K562 (cell line): ENCODE measurements around the gene ZC3H10. TPM values are rescaled to one million over a fixed set of nuclear protein-coding genes. Genes with fewer than 3 reads are reported as not detected.
A peak's percentile ranks its signal among the peaks of the same experiment; 100 is the strongest.

Source experiments
- ARHGAP35 ChIP-seq: fragments of 450-650 bp; IDR thresholded peaks from 2 replicates; pipeline ENCODE4 v1.6.1; 2018; ENCODE audit not compliant: partially characterized antibody
- BACH1 ChIP-seq: fragments of 200-800 bp; sonication (Bioruptor generic); IDR thresholded peaks from 2 replicates; pipeline ENCODE4 v1.6.1; 2016; ENCODE audit warnings: missing genetic modification characterization, missing compliant biosample characterization
- CGGBP1 ChIP-seq: fragments of 250-450 bp; sonication (Bioruptor Pico); IDR thresholded peaks from 2 replicates; pipeline ENCODE4 v1.9.0; 2021; ENCODE audit warnings: mild to moderate bottlenecking
- GTF2B ChIP-seq: IDR thresholded peaks from 2 replicates; pipeline ENCODE4 v1.6.1; 2011; ENCODE audit not compliant: insufficient read length; ENCODE audit errors: extremely low read depth
- HBP1 ChIP-seq: fragments of 450-650 bp; formaldehyde crosslinking; IDR thresholded peaks from 2 replicates; pipeline ENCODE4 v1.4.0; 2022; ENCODE audit warnings: missing genetic modification characterization
- HLTF ChIP-seq: fragments of 450-650 bp; IDR thresholded peaks from 2 replicates; pipeline ENCODE4 v1.6.1; 2016
- MAFK ChIP-seq: IDR thresholded peaks from 2 replicates; pipeline ENCODE4 v1.6.1; 2011; ENCODE audit warnings: low read length, improper control_type of control experiment
- MCM2 ChIP-seq: fragments of 450-650 bp; IDR thresholded peaks from 2 replicates; pipeline ENCODE4 v1.6.1; 2017; ENCODE audit warnings: low read depth, mild to moderate bottlenecking
- MED1 ChIP-seq: sonication (generic); formaldehyde crosslinking; IDR thresholded peaks from 2 replicates; pipeline ENCODE4 v1.8.1; 2023; ENCODE audit warnings: missing genetic modification reagents, borderline replicate concordance
- PPARD ChIP-seq: fragments of 250-450 bp; sonication (Bioruptor Pico); IDR thresholded peaks from 2 replicates; pipeline ENCODE4 v1.8.0; 2022; ENCODE audit warnings: inconsistent platforms, mild to moderate bottlenecking, moderate library complexity
- TAF7 ChIP-seq: fragments of 450-650 bp; IDR thresholded peaks from 2 replicates; pipeline ENCODE4 v1.6.1; 2016; ENCODE audit warnings: missing genetic modification characterization, missing compliant biosample characterization
- ZNF253 ChIP-seq: fragments of 250-450 bp; sonication (Bioruptor Pico); conservative IDR thresholded peaks from 2 replicates; pipeline ENCODE4 v1.6.1; 2021; ENCODE audit warnings: mild to moderate bottlenecking
- ZNF263 ChIP-seq: sonication (generic); formaldehyde crosslinking; IDR thresholded peaks from 2 replicates; pipeline ENCODE4 v1.8.0; 2022; ENCODE audit warnings: mild to moderate bottlenecking, missing genetic modification reagents, borderline replicate concordance
- ZNF384 ChIP-seq: IDR thresholded peaks from 2 replicates; pipeline ENCODE4 v1.6.1; 2012; ENCODE audit warnings: low read depth, low read length, improper control_type of control experiment
- ZNF444 ChIP-seq: fragments of 250-450 bp; sonication (Bioruptor Pico); IDR thresholded peaks from 2 replicates; pipeline ENCODE4 v1.4.0; 2020; ENCODE audit warnings: mild to moderate bottlenecking, moderate library complexity
- ZNF449 ChIP-seq: fragments of 250-450 bp; sonication (Bioruptor Pico); IDR thresholded peaks from 2 replicates; pipeline ENCODE4 v1.8.0; 2022; ENCODE audit warnings: moderate library complexity, mild to moderate bottlenecking, inconsistent platforms
- ZNF707 ChIP-seq: fragments of 250-450 bp; sonication (Bioruptor Pico); conservative IDR thresholded peaks from 2 replicates; pipeline ENCODE4 v1.8.0; 2022; ENCODE audit warnings: inconsistent platforms, mild to moderate bottlenecking, moderate library complexity
- polyA plus RNA-seq, 8 experiments: library from polyadenylated mRNA; depleted of rRNA in 4 of 8; stranded (reverse) in 5 of 8; unstranded in 3 of 8; fragments of >200 nt; fragmentation: Nextera tagmentation in 2 of 8; fragmentation: Illumina TruSeq in 1 of 8; extraction: Ambion mirVana in 2 of 8; extraction: Trizol in 1 of 8; gene quantifications; 2 replicates each; pipeline versions ENCODE4 v1.2.1 to v1.2.3, GENCODE V29; 2011 to 2014; ENCODE audit warnings: inconsistent platforms in 1 of 8, missing spikeins in 1 of 8
- total RNA-seq, 7 experiments: library from RNA; depleted of rRNA in 6 of 7; stranded (reverse); fragments of >200 nt in 6 of 7; fragmentation: Illumina TruSeq in 2 of 7; extraction: Trizol in 2 of 7; gene quantifications; 2 replicates each; pipeline versions ENCODE4 v1.2.1 to v1.2.3, GENCODE V29; 2011 to 2021; ENCODE audit warnings: low replicate concordance in 1 of 7
- TF ChIP-seq, protein P1 (sequence below): sonication (generic); formaldehyde crosslinking; IDR thresholded peaks from 2 replicates; pipeline ENCODE4 v1.8.1; 2022; ENCODE audit warnings: missing genetic modification reagents
- TF ChIP-seq, protein P2 (sequence below): fragments of 200-800 bp; sonication (Bioruptor generic); IDR thresholded peaks from 2 replicates; pipeline ENCODE4 v1.6.1; 2017; ENCODE audit warnings: missing genetic modification characterization, missing compliant biosample characterization
- TF ChIP-seq, protein P3 (sequence below): fragments of 250-450 bp; sonication (Bioruptor Pico); IDR thresholded peaks from 2 replicates; pipeline ENCODE4 v1.5.0; 2021

The ZC3H10 gene
- total and polyA plus RNA-seq, 9 of the 15 experiments (the other 6 are each of a cell fraction or from before 2014, with no cell fraction given) = 0.31 to 4.1 (median 1.6) TPM

DNA sequence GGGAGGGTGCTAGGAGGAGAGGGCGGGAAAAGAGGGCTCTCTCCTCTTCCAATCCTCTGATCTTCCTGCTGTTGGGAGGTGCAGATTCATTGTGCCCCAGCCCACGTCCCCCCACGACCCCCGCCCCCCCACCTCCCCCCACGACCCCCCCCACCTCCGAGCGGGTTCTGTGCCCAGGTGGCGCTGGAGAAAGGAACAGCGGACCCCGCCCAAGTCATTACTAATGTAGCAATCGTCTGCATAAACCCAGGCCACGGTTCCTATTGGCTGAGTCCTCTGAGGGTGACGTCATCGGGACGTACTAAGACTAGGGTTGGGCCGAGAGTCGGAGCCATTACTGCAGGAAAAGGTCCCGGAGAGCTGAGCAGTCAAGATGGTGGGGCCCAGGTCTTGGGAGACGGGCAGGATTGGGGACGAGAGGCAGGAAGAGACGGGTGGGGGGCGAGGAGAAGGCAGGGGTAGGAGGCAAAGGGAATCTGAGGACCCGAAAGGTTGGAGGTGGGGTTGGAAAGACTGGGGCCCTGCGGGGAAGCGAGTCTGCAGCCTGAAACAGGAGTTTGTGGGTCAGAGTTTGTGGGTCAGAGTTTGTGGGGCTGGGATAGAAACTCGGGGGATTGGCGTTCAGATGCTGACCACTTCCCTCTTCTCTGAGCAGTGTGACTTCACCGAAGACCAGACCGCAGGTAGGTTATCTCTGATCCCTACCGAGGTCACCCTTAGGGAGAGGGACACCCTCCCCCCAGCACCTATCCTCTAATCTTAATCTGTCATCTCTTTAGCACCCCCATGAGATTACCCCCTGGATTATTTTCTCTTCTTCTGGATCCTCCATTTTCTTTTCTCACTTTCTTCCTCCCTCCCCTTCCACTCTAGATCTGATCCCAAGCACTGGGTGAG is 40.2 kb downstream of the ZC3H10 start, which contains the start of gene MYL6 (continued):
- peak; percentile 71 for TF ChIP-seq GTF2B
- no peak for TF ChIP-seq MCM2
- TF ChIP-seq ZNF444 (CRISPR knock-in tag) = no peak
- no peak for TF ChIP-seq MAFK
- no peak for TF ChIP-seq ZNF384
- TF ChIP-seq, protein P1, sequence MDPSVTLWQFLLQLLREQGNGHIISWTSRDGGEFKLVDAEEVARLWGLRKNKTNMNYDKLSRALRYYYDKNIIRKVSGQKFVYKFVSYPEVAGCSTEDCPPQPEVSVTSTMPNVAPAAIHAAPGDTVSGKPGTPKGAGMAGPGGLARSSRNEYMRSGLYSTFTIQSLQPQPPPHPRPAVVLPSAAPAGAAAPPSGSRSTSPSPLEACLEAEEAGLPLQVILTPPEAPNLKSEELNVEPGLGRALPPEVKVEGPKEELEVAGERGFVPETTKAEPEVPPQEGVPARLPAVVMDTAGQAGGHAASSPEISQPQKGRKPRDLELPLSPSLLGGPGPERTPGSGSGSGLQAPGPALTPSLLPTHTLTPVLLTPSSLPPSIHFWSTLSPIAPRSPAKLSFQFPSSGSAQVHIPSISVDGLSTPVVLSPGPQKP = no peak
- TF ChIP-seq ZNF263 (CRISPR knock-in tag) = no peak; the same call in 1 of the 2 replicates
- peak; percentile 97 for TF ChIP-seq TAF7
- TF ChIP-seq, protein P2, sequence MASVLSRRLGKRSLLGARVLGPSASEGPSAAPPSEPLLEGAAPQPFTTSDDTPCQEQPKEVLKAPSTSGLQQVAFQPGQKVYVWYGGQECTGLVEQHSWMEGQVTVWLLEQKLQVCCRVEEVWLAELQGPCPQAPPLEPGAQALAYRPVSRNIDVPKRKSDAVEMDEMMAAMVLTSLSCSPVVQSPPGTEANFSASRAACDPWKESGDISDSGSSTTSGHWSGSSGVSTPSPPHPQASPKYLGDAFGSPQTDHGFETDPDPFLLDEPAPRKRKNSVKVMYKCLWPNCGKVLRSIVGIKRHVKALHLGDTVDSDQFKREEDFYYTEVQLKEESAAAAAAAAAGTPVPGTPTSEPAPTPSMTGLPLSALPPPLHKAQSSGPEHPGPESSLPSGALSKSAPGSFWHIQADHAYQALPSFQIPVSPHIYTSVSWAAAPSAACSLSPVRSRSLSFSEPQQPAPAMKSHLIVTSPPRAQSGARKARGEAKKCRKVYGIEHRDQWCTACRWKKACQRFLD (CRISPR knock-in tag) = peak; percentile 79
- TF ChIP-seq ZNF253 (CRISPR knock-in tag) = peak; percentile 19; the same call in 1 of the 2 replicates
- TF ChIP-seq MED1 (CRISPR knock-in tag) = no peak
- TF ChIP-seq, protein P3, sequence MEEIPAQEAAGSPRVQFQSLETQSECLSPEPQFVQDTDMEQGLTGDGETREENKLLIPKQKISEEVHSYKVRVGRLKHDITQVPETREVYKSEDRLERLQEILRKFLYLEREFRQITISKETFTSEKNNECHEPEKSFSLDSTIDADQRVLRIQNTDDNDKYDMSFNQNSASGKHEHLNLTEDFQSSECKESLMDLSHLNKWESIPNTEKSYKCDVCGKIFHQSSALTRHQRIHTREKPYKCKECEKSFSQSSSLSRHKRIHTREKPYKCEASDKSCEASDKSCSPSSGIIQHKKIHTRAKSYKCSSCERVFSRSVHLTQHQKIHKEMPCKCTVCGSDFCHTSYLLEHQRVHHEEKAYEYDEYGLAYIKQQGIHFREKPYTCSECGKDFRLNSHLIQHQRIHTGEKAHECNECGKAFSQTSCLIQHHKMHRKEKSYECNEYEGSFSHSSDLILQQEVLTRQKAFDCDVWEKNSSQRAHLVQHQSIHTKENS = peak; percentile 86
- TF ChIP-seq BACH1 (tag) = no peak
- peak; percentile 63 for TF ChIP-seq ZNF707 (CRISPR knock-in tag)
- peak; percentile 60; the same call in 1 of the 2 replicates for TF ChIP-seq CGGBP1 (CRISPR knock-in tag)
- peak; percentile 98 for TF ChIP-seq HBP1 (CRISPR knock-in tag)
- TF ChIP-seq ZNF449 (CRISPR knock-in tag) = no peak
- TF ChIP-seq HLTF = peak; percentile 88; the same call in 1 of the 2 replicates
- TF ChIP-seq ARHGAP35 = no peak
- 0 out of 2 replicates have a peak, but pooled peaks have one; percentile 47 for TF ChIP-seq PPARD (CRISPR knock-in tag)
